A204.1 (cell line): ENCODE measurements around the gene OST4.

ENCODE experiments used
- FAIRE-seq: peaks from 2 replicates; lab custom pipeline; 2012; peaks lifted over from hg19 to GRCh38; lab: Jason Lieb, UNC

OST4 gene

GRCh38 chr2:27024812-27025211 lies 46.6 kb downstream of the OST4 start:
- no peak for FAIRE-seq

GRCh38 chr2:27024188-27024587 lies 47.3 kb downstream of the OST4 start:
- FAIRE-seq, result no peak

- FAIRE-seq, result no peak
Measured at GRCh38 chr2:27023740-27024139, 47.7 kb downstream of the OST4 start.

GRCh38 chr2:27021253-27022049 lies 50.0 kb downstream of the OST4 start:
- no peak for FAIRE-seq
